HK-2 (cell line): Measurements from ENCODE around the gene FAM83E.
A peak's percentile ranks its signal among the peaks of the same experiment; 100 is the strongest.
"Not testable (repeated sequence)": the region's sequence is repeated elsewhere in the genome, so short reads cannot be mapped to it uniquely, and the experiment has no call there.

Experiments used
- DNase-seq: peaks from one replicate; pipeline ENCODE4 v3.0.0-alpha.2; 2018; ENCODE audit not compliant: unreplicated experiment

The FAM83E gene

DNA sequence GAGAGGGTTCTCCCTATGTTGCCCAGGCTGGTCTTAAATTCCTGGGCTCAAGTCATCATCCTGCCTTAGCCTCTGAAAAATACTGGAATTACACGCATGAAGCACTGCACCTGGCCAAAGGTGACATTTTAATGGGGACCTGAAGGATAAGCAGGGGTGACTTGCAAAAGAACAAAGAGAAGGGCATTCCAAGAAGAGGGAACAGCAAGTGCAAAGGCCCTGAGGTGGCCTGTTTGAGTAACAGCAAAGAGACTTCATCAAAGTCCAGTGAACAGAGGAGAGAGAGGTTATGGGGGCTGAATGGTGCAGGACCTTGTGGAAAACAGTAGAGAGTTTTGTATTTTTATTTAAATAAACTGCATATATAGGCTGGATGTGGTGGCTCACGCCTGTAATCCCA lies 27.0 kb upstream of the FAM83E start:
- no peak for DNase-seq

DNA sequence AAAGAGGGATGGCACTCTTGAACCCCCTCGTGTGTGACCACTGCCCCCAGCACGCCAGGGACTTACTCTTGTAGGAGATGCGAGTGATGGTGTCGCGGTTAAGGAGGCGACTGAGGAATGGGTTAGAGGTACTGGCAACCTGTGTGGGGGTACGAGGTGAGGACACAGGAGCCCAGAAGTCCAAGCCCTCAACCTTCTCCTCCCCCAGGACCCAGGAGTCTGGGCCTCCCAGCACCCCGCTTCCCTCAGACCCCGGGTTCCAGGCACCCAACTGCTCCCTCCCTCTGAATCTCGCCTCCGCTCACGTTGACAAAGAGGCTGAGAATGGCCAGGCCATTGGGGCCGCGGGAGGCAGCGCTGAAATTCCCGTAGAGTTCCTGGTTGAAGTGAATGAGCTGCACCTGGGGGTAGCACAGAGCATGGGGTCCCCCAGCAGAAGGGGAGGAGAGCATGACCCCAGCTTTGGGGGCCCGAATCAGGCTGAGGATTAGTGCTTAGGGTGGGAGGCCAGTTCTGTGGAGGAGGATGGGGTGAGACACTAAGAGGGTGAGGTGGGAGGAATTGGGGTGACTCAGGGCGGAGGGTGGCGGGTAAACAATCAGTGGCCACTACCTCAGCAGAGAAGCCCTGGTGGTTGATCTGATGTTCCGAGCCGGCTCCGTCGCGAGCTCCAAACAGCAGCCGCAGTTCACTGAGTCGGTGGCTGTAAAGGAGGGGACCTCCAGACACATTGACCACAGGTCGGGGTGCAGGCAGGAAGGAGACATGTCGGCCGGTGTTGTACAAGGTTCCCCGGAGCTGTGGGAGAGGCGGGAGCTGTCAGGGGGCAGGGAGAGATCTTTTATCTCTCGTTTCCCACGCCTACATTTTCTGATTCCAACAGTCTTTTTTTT lies 24.9 kb upstream of the FAM83E start:
- no peak for DNase-seq

DNA sequence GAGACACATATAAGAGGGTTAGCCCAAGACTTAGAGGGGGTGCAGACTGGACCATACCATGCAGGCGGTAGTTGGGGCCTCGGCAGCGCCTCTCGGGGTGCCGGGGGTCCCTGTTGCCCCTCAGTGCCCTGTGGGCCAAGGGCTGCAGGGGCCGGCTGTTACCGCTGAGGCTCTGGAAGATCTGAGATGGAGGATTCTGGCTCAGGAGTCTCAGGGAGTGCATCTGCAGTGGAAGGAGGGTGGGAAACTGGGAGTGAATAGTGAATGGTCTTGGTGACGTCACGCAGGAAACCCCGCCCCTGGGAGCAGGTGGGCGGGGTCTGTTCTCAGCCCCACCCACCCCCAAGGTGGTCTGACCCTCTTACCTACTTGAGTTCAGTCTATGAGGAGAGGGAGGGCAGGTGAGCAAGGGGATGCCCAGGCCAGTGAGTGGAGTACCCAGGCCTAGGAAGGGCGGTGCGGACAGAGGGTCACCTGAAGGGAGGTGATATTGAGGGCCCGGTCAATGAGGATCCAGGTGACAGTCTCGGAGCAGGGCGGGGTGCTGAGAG lies 24.0 kb upstream of the FAM83E start:
- no peak for DNase-seq

DNA sequence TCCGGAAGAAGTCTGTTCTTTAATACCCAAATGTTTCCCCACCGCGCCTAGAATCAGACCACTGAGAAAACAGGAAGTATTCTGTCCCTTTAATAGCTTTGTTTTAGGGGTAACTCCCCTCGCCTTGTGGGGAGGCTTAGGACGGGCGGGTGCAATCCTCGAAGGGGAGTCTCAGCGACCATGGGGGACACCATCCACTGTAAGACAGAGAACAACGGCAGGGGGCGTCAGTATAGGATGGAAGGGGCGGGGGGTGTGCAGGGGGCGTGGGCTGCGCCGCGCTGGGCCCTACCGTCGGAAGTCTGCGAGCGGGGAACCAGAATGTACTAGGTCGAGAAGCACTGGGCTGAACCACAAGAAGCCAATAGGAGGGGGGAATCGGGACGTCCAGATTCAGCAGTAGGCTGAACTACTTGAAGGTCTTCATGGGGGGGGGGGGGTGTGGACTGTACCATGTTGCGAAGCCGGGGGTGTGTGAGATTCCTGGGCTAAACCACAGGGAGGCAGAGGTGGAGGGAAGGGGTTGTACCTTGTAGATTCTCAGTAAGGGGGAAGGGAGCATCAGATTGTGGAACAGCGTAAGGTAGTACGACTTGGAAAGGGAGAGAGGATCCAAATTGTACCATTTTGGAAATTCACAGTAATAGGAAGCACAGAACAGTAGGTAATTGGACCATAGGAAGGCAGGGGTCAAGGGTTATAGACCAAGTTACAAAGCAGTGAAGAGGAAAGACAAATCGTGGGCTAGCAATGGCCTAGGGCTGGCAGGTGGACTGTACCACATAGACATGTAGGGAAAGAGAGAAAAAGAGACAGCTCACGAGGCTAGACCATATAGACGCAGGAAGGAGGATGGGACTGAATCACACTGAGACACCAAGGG lies 23.3 kb upstream of the FAM83E start:
- DNase-seq: peak; percentile 86

DNA sequence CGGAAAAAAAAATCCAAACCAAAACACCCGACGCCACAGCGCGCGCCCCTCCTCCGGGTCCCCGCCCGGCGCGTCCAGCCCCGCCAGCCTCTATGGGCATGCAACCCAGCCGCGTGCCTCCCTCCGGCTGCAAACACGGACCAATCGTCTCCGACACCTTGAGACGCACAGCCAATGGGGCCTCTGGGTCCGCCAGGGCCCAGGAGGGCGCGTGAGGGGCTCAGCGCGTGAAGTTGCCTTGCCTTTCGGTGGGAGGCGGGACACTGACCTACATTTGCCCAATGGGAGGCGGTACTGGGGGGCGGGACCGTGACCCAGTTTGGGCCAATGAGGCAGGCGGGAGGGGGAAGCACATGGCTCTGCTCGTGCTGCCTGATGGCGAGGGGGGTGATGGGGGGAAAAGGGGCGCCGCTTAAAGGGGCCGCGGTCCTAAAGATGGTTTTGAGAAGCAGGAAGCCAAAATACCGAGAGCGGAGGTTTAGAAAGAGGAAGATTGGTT lies 22.6 kb upstream of the FAM83E start:
- DNase-seq: peak; percentile 98

DNA sequence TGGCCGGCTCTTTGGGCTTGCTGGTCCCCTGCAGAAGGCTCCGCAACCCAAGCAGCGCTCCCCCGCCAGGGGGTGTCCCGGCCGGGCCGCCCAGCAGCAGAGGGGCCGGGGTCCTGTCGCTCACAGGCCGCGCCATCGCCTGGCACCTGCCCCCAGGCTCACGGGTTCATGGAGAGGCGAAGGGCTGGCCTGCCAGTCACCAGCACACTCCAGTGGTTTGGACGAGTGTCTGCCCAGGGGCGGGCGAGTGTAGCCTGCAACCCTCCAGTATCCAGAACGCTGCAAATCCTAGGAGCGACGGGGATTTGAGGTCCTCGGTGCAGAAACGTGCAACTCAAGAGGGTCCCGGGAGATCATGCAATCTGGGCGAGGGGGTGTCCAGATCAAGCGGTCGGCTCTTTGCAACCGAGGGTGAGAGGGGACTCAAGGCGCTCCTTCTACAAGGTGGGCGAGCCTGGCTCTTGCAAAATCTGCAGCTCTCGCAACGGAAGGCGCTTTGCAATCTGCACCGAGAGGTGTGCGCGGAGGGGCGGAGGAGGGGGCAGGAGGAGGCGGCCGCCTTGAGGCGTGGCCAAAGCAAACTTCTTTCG lies 22.1 kb upstream of the FAM83E start, which contains the start of gene DBP:
Gene DBP (minus strand): TSS at position 521 of the 590 bp plus-strand sequence. CDS start 385 bp downstream, at position 136.
- DNase-seq: peak; percentile 58

DNA sequence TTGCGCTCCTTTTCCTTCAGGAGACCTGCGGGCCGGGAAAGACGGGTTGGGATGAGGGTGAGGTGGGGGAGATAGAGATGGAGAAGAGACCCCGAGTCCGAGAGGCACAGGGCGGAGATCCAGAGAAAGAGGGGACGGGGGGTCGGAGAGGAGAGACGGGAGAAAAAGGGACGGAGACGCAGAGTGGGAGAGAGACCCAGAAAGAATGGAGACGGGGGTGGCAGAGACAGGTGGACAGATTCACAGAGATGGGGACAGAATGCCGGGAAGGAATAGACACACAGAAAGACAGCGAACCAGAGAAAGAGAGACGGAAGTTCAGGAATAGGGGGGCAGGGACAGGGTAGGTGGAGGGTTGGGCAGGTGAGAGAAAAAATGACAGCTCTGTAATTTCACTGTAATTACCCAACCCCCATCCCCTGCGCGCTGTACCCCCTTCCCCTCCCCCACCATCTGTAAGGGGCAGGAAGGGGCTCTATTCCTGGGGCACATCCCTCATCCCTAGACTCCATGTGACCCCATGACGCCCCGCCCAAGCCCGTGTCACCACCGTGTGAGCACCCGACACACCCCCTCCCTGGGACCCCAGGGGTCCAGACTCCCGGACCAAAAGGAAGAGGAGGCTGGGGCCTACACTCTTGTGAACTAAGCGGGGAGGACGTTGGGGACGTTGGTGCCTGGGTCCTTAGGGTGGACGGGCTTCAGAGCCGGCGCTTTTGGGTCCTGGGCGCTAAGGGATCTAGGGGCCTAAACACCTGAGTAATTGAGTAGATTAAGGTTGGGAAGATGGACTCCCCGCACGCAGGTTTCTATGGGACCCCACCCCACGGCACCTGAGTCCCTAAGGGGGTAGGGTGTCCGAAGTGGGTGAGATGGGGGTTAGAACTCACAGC lies 21.3 kb upstream of the FAM83E start:
- DNase-seq: no peak

DNA sequence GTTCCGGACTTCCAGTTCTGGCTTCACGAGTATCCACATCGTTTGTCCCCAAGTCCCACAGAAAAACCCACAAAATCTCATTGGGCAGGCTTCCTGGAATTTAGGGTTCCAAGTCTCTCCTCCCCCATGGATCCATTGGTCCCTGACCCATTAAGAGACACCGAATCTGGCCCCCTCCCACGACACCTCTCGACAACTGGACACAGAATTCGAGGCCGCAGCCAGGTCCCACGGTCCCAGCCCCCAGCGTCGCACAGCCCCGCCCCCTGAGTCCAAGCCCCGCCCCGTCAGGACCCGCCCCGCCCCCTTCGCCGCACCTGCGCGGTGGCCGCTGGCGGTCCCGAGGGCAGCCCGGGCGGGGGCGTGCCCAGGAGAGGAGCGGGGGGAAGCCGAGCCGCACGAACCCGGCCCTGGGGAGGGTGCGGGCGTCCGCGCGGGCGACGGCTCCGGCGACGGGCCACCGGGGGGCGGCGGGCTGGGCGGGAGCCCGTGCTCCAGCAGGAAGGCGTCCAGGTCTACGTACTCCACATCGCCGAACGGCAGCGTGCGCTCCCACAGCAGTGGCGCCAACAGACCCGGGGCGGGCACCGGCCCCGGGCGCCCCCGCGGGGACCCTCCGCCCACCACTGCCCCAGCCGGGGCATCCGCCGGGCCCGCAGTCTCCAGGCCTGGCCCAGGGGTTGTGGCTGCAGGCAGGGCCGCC lies 20.5 kb upstream of the FAM83E start:
- peak; percentile 81 for DNase-seq

DNA sequence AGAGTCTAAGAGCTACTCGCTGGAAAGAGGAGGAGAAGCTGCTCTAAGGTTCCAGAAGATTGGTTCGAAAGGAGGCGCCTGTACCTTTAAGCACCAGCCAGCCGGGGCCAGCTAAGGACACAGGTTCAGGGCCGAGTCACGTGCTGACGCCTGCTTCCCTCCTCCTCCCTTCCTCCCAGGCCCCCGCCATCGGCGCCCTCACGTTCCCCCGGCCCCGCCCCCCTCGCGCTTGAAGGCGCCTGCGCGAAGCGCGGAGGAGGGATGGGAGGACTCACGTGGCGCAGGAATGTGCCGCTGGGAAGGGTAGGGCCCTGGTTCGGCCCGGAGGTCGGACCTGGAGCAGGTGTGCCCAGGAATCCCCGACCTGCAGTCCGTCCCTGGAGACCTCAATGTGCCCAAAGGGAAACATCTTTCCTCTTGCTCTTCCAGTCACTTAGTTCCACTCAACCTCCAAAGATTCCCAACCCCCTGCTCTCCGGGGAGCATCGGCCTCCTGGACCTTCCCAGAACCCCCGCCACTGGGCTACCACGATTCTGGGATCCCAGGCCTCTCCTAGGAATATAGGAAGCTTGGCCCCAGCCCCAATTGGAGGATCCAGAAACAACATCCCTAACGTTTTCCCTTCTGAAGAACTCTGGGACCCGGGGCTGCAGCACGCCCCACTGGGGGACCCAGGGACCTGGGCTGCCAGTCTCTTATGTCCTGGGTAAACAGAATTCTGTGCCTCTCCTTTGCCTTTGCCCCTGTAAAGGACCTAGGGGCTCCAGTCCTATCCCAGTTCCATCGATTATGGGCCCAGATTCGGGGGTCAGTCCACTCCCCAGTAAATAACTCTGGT lies 19.8 kb upstream of the FAM83E start:
- DNase-seq: peak; percentile 94

DNA sequence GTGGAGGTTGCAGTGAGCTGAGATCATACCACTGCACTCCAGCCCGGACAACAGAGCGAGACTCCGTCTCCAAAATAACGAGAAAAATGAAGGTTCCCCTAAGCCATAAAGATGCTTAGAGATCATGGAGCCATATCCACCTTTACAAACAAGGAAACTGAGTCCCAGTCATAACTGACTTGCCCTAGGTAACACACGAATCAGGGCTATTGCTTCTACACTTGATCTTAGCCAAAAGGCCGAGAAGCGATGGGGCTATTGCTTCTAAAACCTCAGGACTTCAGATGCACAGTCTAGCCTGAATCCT lies 19.1 kb upstream of the FAM83E start:
- no peak for DNase-seq

DNA sequence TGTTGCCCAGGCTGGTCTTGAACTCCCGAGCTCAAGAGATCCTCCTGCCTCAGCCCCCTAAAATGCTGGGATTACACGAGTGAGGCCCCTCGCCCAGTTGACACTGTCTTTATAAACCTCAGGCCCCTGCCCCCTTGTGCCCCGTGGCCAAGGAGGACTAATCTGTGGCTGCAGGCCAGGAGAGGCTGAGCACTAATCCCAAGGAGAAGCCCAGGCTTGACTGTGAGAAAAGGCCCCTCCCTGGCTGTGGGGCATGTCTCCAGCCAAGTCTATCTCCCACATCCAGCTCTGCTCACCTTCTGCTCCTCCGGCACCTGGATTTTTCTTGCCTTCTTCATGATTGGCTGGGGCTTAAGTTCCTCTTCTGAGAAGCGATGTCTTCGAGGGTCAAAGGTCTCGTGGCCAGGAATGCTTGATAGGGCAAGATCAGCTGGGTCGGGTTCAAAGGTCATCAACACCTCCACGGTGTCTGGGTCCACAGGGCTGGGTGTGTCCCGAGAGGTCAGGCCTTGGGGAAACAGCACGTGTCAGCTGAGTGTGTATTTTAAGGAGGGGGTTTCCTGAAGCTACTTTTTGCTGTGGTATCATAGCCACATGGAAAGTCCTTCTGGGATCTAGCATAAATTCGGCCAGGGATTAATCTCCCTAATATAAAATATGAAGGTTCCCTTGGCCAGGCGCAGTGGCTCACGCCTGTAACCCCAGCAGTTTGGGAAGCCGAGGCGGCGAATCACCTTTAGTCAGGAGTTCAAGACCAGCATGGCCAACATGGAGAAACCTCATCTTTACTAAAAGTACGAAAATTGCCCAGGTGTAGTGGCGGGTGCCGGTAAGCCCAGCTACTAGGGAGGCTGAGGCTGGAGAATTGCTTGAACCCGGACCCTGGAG lies 18.5 kb upstream of the FAM83E start:
- DNase-seq: no peak

DNA sequence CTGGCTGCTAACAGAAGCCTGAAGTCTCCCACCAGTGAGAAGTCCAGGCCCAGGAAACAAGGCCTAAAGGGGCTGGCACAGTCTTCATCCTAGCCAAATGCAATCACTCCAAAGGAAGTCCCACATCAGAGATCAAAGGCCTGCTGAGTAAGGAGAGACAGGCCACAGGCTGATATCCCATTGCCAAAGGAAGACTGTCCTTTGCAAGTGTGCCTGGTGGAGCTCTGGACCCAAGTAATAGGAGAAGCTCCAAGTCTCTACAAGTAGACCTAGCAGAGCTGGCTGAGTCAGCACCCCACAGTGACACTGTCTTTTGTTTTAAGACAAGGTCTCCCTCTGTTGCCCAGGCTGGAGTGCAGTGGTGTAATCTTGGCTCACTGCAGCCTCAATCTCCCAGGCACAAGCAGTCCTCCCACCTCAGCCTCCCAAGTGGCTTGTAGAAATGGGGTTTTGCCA lies 17.8 kb upstream of the FAM83E start:
- no peak for DNase-seq

DNA sequence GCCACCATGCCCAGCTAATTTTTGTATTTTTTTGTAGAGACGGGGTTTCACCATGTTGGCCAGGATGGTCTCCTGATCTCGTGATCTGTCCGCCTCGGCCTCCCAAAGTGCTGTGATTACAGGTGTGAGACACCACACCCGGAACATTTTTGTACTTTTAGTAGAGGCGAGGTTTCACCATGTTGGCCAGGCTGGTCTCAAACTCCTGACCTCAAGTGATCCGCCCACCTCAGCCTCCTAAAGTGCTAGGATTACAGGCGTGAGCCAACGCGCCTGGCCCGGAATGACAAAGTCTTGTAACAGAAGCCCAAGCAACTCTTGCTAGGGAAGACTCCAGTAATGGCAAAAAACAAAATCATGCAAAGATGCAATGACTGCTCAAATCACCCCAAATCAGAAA lies 17.4 kb upstream of the FAM83E start:
- not testable (repeated sequence) for DNase-seq

DNA sequence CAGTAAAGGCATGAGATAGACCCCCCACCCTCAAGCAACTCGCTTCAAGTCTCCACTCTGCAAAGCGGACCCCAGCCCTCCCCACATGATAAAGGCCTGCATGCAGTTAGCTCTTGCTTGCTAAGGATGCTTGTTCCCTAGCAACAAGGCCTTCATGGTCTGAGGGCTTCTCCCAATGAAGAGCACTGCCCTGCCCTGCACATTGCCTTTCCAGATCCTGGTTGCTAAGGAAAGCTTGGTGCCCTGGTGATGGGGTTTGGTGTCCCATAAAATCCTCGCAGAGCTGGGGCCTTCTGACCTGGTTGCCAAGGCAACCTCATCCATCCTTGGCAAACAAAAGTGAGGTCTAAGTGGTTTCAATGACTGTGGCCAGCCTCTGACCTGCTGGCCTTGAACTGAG lies 16.3 kb upstream of the FAM83E start:
- no peak for DNase-seq

DNA sequence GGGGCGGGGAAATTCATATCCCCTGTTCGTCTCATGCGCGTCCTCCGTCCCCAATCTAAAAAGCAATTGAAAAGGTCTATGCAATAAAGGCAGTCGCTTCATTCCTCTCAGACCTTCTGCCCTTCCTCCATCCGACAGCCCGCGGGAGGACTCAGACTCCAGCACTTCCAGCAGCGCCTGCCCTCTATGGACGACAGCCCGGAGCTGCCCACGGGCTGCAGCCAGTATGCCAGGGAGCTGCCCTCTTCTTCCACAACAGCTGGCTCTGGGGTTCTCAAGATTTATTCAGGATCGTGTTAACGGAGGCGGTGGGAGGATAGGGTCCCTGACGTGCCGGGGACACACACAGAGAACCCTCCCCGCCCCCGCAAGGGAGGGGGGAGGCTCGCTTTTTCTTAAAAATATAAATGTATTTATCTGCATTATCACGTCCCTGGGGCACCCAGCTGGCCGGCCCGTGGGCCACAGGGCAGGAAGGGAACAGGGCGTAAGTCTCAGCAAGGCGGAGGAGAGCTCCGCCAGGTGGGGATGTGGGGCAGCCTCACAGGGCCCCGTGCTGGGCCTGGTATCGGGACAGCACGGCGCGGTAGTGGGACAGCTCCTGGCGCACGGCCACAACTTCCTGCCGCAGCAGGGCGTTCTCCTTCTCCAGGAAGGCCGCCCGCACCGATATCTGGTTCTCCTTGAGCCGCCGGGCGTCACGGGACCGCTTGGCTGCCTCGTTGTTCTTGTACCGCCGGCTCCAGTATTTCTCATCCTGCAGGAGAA lies 15.6 kb upstream of the FAM83E start:
- no peak for DNase-seq

DNA sequence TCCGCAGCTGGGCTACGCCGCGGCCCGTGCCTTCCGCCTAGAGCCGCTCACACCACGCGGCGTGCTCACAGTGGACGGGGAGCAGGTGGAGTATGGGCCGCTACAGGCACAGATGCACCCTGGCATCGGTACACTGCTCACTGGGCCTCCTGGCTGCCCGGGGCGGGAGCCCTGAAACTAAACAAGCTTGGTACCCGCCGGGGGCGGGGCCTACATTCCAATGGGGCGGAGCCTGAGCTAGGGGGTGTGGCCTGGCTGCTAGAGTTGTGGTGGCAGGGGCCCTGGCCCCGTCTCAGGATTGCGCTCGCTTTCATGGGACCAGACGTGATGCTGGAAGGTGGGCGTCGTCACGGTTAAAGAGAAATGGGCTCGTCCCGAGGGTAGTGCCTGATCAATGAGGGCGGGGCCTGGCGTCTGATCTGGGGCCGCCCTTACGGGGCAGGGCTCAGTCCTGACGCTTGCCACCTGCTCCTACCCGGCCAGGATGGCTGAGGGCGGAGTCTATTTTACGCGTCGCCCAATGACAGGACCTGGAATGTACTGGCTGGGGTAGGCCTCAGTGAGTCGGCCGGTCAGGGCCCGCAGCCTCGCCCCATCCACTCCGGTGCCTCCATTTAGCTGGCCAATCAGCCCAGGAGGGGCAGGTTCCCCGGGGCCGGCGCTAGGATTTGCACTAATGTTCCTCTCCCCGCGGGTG lies 14.9 kb upstream of the FAM83E start:
- no peak for DNase-seq

DNA sequence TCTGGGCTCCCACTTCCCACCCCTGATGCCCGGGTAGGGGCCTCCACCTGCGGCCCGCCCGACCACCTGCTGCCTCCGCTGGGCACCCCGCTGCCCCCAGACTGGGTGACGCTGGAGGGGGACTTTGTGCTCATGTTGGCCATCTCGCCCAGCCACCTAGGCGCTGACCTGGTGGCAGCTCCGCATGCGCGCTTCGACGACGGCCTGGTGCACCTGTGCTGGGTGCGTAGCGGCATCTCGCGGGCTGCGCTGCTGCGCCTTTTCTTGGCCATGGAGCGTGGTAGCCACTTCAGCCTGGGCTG lies 14.4 kb upstream of the FAM83E start:
- no peak for DNase-seq
